AG09319 (cell line): Measurements from ENCODE around the gene TPRN.

Source experiments
- DNase-seq: peaks from one replicate; pipeline ENCODE4 v3.0.0-alpha.2; 2010; ENCODE audit warnings: low read depth; ENCODE audit errors: extremely low read depth
- TF ChIP-seq, protein P1 (sequence below): IDR thresholded peaks from 2 replicates; pipeline ENCODE4 v1.5.1; 2011; ENCODE audit warnings: low read depth, mild to moderate bottlenecking, inconsistent platforms, low read length, moderate library complexity

Gene TPRN

DNA sequence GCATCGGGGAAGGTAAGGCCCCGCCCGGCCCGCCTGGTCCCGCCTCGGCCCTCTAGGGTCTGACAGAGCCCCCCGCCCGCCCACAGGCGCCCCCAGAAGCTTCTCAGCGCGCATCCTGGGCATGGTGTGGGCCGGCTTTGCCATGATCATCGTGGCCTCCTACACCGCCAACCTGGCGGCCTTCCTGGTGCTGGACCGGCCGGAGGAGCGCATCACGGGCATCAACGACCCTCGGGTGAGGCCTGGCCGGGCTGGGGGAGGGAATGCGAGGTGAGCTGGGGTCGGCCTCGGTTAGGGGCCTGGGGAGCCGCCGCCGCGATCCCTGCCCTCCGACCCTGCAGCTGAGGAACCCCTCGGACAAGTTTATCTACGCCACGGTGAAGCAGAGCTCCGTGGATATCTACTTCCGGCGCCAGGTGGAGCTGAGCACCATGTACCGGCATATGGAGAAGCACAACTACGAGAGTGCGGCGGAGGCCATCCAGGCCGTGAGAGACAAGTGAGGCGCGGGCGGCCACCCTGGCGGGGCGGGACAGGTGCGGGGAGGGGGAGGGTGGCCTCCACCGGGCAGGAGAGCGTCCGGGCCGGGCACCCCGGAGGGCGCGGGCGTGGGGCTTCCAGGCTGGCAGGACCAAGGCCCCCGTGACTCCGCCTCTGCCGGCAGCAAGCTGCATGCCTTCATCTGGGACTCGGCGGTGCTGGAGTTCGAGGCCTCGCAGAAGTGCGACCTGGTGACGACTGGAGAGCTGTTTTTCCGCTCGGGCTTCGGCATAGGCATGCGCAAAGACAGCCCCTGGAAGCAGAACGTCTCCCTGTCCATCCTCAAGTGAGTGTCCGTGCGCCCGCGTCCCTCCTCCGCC lies 37.8 kb downstream of the TPRN start:
- TF ChIP-seq, protein P1, sequence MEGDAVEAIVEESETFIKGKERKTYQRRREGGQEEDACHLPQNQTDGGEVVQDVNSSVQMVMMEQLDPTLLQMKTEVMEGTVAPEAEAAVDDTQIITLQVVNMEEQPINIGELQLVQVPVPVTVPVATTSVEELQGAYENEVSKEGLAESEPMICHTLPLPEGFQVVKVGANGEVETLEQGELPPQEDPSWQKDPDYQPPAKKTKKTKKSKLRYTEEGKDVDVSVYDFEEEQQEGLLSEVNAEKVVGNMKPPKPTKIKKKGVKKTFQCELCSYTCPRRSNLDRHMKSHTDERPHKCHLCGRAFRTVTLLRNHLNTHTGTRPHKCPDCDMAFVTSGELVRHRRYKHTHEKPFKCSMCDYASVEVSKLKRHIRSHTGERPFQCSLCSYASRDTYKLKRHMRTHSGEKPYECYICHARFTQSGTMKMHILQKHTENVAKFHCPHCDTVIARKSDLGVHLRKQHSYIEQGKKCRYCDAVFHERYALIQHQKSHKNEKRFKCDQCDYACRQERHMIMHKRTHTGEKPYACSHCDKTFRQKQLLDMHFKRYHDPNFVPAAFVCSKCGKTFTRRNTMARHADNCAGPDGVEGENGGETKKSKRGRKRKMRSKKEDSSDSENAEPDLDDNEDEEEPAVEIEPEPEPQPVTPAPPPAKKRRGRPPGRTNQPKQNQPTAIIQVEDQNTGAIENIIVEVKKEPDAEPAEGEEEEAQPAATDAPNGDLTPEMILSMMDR, result no peak
- DNase-seq, result no peak

DNA sequence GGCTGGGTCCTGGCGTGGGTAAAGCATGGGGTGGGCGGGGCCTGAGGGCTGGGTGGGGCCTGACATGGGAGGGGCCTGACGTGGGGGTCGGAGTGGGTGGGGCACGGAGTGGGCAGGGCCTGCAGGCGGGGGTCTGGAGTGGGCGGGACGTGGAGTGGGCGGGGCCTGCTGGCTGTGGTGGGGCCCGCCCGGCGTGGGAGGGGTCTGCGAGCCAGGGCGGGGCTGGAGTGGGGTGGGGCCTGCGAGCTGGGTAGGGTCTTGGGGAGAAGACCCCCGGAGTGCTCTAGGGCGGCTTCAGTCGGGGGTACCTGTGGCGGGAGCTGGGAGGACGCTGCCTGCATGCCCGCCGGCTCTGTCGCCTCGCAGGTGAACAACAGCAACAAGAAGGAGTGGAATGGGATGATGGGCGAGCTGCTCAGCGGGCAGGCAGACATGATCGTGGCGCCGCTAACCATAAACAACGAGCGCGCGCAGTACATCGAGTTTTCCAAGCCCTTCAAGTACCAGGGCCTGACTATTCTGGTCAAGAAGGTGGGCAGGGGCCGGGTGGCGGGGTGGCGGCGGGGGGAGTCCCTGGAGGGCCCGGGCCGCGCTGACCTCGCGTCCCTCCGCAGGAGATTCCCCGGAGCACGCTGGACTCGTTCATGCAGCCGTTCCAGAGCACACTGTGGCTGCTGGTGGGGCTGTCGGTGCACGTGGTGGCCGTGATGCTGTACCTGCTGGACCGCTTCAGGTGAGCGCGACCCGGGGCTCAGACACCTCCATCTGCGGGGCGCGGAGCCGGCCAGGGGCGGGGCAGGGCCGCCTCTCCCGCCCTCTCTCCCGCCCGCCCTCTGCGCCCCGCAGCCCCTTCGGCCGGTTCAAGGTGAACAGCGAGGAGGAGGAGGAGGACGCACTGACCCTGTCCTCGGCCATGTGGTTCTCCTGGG lies 38.7 kb downstream of the TPRN start:
- TF ChIP-seq, protein P1, result no peak
- DNase-seq, result no peak

DNA sequence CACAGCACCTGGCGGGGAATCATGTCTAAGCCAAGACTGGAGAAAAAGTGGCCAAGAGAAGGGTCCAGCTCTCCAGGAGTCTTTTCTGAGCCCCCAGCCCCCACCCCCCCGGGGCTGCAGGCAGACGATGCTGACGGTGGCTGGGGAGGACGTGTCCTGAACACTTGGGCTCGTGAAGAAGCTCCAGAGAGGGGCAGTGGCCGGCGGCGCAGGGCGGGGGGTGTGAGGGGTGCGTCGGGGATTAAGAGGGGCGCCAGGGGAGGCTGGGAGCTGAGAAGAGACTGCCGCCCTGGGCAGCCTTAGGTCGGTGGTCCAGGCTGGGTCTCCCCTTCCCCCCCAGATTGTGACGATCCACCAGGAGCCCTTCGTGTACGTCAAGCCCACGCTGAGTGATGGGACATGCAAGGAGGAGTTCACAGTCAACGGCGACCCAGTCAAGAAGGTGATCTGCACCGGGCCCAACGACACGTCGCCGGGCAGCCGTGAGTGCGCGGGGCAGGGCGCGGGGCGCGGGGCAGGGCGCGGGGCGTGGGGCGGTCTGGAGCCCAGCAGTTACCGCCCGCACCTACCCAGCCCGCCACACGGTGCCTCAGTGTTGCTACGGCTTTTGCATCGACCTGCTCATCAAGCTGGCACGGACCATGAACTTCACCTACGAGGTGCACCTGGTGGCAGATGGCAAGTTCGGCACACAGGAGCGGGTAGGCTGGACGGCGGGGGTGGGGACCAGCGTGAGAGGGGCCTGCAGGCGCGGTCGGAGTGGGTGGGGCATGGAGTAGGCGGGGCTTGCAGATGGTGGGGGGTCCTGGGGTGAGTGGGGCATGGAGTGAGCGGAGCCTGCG lies 39.6 kb downstream of the TPRN start:
- no peak for DNase-seq
- TF ChIP-seq, protein P1, result no peak

DNA sequence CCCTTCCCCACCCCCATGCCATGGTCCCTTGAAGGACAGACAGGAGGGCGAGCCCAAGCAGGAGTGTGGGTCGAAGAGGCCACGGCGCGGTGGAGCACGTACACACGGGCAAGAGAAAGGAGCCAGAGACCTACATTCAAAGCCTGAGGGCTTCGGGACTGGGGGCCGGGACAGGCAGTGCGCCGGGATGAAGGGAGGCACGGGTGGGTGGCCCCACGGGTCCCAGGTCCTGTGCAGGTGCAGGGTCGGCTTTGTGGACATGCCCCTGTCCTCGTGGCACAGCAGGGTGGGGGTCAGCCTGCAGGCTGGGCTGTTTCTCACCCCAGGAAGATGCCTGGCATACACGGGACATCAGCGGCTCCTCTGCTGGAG lies 40.5 kb downstream of the TPRN start:
- TF ChIP-seq, protein P1, result no peak
- no peak for DNase-seq

GRCh38 chr9:137159105-137160053 lies 41.2 kb downstream of the TPRN start:
- TF ChIP-seq, protein P1, result no peak
- no peak for DNase-seq

DNA sequence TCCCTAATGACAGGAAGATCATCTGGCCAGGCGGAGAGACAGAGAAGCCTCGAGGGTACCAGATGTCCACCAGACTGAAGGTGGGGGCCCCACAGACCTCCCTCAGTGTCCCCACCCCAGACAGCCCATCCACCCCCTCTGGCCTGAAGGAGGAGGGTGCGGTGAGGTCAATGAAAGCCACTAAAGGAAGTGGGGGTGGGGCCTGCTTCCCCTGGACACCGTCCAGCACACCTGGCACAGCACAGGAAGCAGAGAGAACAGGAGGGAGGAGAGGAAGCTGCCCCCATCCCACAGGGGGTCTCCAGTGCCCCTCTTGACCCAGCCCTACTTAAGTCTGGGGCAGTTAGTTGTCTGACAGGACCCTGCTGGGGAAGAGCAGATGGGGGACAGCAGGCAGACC lies 41.9 kb downstream of the TPRN start:
- TF ChIP-seq, protein P1, result no peak
- no peak for DNase-seq
